CD4-positive, alpha-beta T cell treated with Interleukin-6 at 100 ng/mL for 8 hours (primary cell): ENCODE measurements around the gene COL18A1.
"Not testable (repeated sequence)": the region's sequence is repeated elsewhere in the genome, so short reads cannot be mapped to it uniquely, and the experiment has no call there.

Experiments
- DNase-seq: peaks from one replicate; pipeline ENCODE4 v3.0.0-alpha.2; 2020; ENCODE audit warnings: mixed read lengths, low spot score

Gene COL18A1

GRCh38 chr21:45367402-45368351 lies 37.3 kb upstream of the COL18A1 start:
- no peak for DNase-seq

GRCh38 chr21:45369018-45369417 lies 35.9 kb upstream of the COL18A1 start:
- DNase-seq: not testable (repeated sequence)

DNA sequence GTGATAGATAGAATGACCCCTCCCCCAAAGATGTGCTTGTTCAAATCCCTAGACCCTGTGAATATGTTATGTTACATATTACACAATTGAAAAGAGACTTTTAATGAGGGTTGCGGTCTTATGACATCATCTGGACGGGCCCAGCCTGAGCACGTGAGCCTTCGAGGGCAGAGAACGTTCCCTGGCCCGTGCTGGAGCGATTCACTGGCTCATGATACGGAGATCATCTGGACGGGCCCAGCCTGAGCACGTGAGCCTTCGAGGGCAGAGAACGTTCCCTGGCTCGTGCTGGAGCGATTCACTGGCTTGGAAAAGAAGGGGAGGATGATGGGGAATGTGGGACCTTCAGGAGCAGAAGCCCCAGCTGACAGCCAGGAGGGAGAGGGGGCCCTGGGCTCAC lies 34.4 kb upstream of the COL18A1 start:
- no peak for DNase-seq

DNA sequence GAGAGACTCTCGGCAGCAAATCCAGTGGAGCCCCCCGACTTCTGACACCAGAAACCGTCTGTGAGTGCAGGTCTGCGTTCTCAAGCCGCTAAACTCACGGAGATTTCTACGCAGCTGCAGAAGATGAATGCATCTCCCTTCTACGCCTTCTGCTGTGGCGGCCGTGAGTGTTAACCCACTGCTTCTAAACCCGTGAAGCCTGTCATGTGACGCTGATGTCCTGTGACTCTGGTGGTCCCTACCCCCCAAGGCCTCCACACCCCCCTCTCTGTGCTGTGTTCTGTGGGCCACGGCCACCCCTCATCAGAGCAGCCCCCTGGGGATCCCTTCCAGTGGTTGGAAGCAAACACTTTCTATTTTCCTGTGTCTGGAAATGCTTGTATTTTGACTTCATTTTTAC lies 33.9 kb upstream of the COL18A1 start:
- no peak for DNase-seq

GRCh38 chr21:45371655-45372054 lies 33.3 kb upstream of the COL18A1 start:
- DNase-seq: no peak

DNA sequence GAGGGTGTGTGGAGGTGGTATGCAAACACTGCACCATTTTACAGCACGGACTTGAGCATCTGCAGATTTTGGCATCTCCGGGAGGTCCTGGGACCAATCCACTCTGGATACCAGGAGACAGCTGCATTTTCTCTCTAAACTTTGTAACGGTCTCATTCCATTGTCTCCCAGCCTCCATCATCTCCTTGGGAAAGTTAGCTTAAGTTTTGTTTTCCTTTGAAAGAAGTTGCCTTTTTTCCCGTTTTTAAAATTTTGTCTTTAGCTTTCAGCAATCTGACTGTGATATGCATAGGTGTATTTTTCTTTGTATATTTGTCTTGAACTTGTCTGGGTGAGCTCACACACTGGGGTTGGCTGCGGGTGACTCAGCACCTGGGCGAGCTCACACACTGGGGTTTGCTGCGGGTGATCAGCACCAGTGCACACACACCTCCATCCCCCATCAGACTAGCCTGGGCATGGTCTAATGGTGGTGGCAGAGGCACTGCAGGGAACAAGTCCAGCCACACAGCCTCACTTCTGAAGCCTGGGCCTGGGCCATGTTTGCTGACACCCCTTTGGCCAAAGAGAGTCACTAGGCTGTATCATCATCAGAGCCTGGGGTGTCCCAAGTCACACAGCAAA lies 32.1 kb upstream of the COL18A1 start:
- DNase-seq: no peak

- DNase-seq: no peak
Measured at GRCh38 chr21:45373991-45374816, 30.8 kb upstream of the COL18A1 start.

GRCh38 chr21:45374826-45375455 lies 30.0 kb upstream of the COL18A1 start:
- no peak for DNase-seq

DNA sequence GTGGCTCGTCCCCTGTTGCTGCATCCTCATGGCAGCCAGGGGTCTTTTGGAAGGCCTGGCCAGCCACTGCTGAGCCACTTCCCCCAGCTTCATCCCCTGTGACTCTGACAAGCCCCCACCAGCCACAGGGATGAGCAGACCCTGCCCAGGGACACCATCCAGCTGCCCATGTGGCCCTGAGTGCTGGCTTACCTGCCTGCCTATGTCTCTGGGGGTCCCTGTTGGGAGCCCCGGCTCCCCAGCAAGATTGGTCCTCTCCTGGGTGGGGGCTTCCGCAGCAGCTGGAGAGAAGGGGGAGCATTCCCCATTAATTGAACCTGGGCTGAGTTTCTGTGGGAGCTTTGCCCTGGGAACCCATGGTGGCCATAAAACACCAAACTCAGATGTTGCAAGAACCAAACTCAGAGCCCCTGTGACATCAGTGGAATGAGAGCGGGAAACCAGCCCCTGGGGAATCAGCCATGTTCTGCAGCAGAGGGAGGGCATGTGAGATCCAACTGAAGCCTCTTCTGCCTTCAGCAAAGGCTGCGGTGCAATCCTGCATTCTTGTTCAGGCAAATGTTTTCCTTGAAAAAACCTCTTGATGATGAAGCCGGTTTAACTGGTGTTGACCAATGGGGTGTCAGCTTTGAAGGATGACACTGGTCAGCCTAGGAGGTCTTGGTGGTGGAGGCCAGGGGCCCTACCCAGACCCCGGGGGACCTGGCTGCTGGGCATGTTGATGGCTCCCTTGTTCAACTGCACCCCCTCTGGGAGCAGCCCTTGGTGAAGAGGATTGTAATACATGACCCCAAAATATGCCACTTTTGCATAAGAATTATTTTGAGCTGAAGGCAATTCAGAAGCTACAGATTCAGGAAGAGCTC lies 28.3 kb upstream of the COL18A1 start:
- DNase-seq: no peak

- no peak for DNase-seq
Measured at GRCh38 chr21:45377325-45377709, 27.6 kb upstream of the COL18A1 start.

GRCh38 chr21:45377866-45378257 lies 27.1 kb upstream of the COL18A1 start:
- no peak for DNase-seq

DNA sequence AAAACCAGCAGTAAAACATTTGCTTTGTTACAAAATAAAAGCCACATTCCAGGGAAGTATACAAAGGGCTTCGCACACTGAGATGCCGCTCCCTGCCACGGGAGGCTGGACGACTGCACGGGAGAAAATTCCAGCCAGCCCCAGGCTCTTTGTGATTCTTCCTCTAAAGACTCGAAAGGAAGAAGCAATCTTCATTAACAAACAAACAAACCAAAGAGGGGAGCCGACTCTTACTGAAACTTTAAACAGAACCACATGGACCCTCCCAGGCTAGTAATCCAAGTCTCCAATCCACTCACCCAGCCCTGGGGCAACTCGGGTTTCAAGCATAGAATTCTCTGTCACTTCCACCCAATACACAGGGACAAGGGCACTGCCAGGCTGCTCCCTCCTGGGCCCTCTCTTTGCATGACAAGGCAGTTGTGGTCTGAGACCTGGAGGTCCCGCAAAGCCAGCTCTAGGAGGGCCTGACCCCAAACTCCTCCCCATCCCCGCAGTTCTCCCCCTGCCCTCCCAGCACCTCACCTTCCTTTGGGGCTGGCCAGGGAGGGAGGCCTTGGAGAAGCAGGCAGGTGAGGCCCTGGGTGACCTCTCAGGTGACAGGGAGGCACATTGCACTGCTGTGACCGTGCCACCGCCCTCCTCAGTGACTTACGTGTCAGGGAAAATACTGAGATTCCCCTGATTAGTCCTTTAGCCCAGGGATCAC lies 26.6 kb upstream of the COL18A1 start:
- DNase-seq: no peak

- no peak for DNase-seq
Measured at GRCh38 chr21:45379171-45379900, 25.6 kb upstream of the COL18A1 start.

DNA sequence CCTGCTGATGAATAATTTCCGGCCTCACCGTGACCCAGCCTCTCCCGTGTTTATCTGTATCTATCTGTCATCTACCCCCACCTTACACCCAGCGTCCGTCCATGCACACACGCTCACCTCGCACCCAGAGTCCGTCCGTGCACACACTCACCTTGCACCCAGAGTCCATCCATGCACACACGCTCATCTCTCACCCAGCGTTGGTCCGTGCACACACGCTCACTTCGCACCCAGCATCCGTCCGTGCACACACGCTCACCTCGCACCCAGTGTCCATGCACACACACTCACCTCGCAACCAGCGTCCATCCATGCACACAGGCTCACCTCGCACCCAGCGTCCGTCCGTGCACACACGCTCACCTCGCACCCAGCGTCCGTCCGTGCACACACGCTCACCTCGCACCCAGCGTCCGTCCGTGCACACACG lies 25.0 kb upstream of the COL18A1 start:
- no peak for DNase-seq

DNA sequence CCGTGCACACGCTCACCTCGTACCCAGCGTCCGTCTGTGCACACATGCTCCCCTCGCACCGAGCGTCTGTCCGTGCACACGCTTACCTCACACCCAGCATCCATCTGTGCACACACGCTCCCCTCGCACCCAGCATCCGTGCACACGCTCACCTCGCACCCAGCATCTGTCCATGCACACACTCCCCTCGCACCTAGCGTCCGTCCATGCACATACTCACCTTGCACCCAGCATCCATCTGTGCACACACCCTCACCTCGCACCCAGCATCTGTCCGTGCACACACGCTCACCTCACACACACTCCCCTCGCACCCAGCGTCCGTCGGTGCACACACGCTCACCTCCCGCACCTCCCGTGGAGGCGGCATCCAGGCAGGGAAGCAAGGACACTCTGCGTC lies 24.4 kb upstream of the COL18A1 start:
- no peak for DNase-seq

DNA sequence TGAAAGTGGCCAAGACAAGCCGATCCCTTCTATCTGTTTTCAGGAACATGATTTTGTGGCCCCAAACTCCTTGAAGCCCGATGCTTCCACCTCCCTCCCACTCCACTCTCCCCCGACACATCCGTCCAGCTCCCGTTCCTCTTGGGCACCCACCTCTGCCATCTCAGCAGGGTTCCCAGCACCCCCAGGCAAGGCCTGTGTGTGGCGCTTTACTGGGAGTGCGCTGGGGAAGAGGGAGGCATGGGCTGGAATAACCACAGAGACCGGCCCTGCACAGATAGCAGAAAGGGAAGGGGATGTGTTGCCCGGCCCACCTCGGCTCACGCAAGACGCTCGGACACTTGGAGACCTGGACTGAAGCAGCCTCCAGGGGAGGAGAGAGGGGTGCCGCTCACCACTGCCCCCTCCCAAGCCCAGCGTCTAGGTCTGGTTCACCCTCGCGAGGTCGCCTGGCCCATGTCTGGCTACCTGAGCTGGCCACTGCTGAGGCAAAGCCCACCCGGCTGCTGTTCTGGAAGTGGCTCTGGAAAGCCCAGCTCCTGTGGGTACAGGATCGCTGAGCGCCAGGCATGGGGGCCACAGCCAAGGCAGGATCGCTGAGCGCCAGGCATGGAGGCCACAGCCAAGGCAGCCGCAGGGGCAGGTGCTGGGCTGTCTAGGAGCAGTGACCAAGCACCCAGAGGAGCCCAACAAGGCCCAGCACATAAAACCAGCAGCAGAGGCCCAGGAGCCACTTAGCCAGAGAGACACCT lies 23.8 kb upstream of the COL18A1 start:
- no peak for DNase-seq

DNA sequence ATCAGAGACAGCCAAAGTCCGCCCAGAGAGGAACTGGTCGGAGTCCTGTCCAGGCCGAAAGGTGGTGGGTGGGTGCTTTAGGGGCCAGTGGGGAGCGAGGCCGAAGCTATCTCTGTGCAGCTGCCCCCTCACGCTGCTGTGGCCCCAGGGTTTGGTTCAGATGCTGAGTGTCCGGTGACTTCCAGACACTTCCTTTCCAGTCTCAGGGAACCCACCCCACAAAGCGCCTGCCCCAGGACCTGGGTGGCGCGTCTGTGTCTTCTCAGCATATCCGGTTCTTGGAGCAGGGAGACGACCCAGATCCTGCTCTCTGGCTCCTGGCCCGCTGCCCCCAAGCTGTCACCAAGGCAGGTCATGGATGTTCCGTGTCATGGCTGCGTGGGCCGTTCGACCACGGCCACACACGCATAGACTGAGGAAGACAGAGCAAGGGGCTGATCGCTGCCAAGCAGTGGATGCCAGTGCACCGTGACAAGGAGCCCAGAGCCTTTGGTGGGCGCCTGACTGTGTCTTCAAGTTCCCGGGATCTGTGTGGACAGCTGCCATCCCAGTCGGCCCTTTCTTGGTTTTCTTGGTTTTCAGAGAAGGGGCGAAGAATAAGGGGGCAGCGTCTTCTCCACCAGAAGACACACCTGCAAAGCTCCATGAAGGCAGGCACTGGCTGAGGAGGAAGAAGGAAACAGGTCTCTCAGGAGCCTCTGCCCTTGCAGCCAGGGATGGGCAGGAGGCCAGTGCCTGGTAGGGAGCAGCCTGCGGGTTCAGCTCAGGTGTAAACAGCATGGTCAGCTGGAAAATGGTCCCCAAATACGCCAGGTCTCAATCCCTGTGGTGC lies 22.9 kb upstream of the COL18A1 start:
- no peak for DNase-seq

DNA sequence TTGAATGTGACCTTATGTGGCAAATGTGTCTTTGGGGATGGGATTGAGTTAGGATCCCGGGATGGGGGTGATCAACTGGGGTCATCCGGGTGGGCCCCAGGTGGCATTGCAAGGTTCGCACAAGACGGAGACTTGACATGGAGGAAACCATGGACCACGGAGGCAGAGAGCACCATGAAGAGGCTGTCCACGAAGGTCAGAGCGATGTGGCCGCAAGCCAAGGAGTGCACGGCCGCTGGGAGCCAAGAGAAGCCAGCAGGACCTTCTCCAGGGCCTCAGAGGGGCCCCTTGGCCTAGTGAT lies 22.3 kb upstream of the COL18A1 start:
- DNase-seq: no peak
